Measurements from ENCODE around the gene TBRG4. TPM values are rescaled to one million over a fixed set of nuclear protein-coding genes. Genes with fewer than 3 reads are reported as not detected.

TBRG4 gene
- polyA plus RNA-seq, 1 experiment = 38.8 TPM

- no peak for DNase-seq (ENCODE audit: low read depth, low spot score)
- TF ChIP-seq CTCF (IDR thresholded peaks at IDR 0.05; ENCODE audit: low read depth, low read length) = no peak
- Histone ChIP-seq H3K9me3 (ENCODE audit: control insufficient read depth, insufficient read depth, low read length) (no peaks in the 10 kb centered on the region), H3K27ac (ENCODE audit: low read depth, low read length) (no peak overlapping the region), H3K4me3 (ENCODE audit: low read depth, low read length) (no peak overlapping the region), H3K27me3 (ENCODE audit: control insufficient read depth, insufficient read depth, low read length) (peaks cover 19% of the 10 kb centered on the region)
- POLR2A ChIA-PET = no interaction called here
- CTCF ChIA-PET = interaction anchor here (1.9 kb wide), 1 partner anchor 9 kb away, joined by 14 read pairs; no protein-coding TSS in a partner anchor
Measured at GRCh38 chr7:45126920-45127319, 15.4 kb upstream of the TBRG4 start.

- peaks cover 22% of the 10 kb centered on the region for H3K27me3 ChIP-seq (ENCODE audit: control insufficient read depth, insufficient read depth, low read length)
- H3K4me3 ChIP-seq (ENCODE audit: low read depth, low read length) = no peak overlapping the region
- no peak overlapping the region for H3K27ac ChIP-seq (ENCODE audit: low read depth, low read length)
- ChIA-PET POLR2A (no interaction called here), CTCF (interaction anchor here (1.2 kb wide), 1 partner anchor 10 kb away, joined by 5 read pairs; no protein-coding TSS in a partner anchor)
- DNase-seq (ENCODE audit: low read depth, low spot score) = no peak
- no peaks in the 10 kb centered on the region for H3K9me3 ChIP-seq (ENCODE audit: control insufficient read depth, insufficient read depth, low read length)
- no peak for TF ChIP-seq CTCF (IDR thresholded peaks at IDR 0.05; ENCODE audit: low read depth, low read length)
Measured at GRCh38 chr7:45126201-45126600, 14.7 kb upstream of the TBRG4 start.

GRCh38 chr7:45125193-45125904, 13.9 kb upstream of the TBRG4 start:
- ChIA-PET POLR2A (no interaction called here), CTCF (interaction anchor here (1.2 kb wide), 1 partner anchor 11 kb away, joined by 5 read pairs; no protein-coding TSS in a partner anchor)
- H3K27me3 ChIP-seq (ENCODE audit: control insufficient read depth, insufficient read depth, low read length) = peaks cover 24% of the 10 kb centered on the region
- H3K27ac ChIP-seq (ENCODE audit: low read depth, low read length) = no peak overlapping the region
- DNase-seq (ENCODE audit: low read depth, low spot score) = no peak
- H3K9me3 ChIP-seq (ENCODE audit: control insufficient read depth, insufficient read depth, low read length) = no peaks in the 10 kb centered on the region
- TF ChIP-seq CTCF (IDR thresholded peaks at IDR 0.05; ENCODE audit: low read depth, low read length) = no peak
- H3K4me3 ChIP-seq (ENCODE audit: low read depth, low read length) = no peak overlapping the region

DNA sequence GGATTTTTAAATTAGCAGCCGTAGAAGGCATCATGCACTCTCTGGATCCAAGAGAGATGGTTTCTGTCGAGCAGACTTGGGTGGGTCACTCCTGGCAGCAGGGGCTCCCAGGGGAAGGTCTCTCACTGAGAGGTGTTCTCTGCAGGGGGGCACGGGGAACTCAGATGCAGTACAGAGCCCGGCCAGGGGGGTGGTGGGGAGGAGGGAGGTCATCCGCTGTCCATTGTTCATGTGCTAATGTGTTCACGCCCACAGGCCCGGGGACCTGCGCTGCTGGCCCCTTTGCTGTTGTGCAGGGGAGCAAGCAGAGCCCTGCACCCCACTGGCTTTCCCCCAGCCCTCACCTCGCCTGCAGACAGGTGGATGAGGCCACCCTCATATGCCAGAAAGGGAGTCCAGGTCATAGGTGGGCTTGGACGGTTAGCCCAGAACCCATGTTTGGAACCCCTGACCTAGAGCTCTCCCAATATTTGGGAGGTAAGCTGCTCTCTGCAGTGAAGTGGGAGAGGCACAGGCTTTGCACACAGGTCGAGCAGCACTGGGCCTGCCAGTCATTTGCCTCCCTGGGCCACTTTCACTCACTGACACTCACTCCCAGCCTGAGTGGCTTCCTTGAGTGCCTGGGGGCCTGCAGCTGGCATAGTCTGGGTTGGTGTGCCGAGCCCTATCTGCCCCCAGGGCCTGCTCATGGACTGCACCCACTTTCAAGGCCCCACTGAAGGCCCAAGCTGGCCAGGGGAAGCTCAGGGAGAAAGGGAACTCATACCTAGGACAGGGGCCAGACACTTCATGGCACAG, 12.6 kb upstream of the TBRG4 start:
- peaks cover 18% of the 10 kb centered on the region for H3K27me3 ChIP-seq (ENCODE audit: control insufficient read depth, insufficient read depth, low read length)
- ChIA-PET POLR2A (no interaction called here), CTCF (interaction anchor here (1.0 kb wide), 1 partner anchor 12 kb away, joined by 7 read pairs; no protein-coding TSS in a partner anchor)
- TF ChIP-seq CTCF (IDR thresholded peaks at IDR 0.05; ENCODE audit: low read depth, low read length) = no peak
- DNase-seq (ENCODE audit: low read depth, low spot score) = no peak
- no peak overlapping the region for H3K27ac ChIP-seq (ENCODE audit: low read depth, low read length)
- no peak overlapping the region for H3K4me3 ChIP-seq (ENCODE audit: low read depth, low read length)
- no peaks in the 10 kb centered on the region for H3K9me3 ChIP-seq (ENCODE audit: control insufficient read depth, insufficient read depth, low read length)
